T-helper 1 cell treated with Interleukin-12 subunit alpha and Interleukin-12 subunit beta and Interleukin-4 antibody, amounts not matched to agents 30 μg/mL and 1 μg/mL, for 36 hours (primary cell): ENCODE measurements around the gene TINCR.

Source experiments
- H3K27ac Mint-ChIP-seq: one replicate; pipeline ENCODE4 v1.8.0; 2021; ENCODE audit warnings: mild to moderate bottlenecking, mixed read lengths
- H3K27me3 Mint-ChIP-seq: one replicate; pipeline ENCODE4 v1.8.0; 2021; ENCODE audit warnings: low read depth, mixed read lengths
- H3K36me3 Mint-ChIP-seq: one replicate; pipeline ENCODE4 v1.8.0; 2021; ENCODE audit warnings: low read depth, mixed read lengths
- H3K4me1 Mint-ChIP-seq: one replicate; pipeline ENCODE4 v1.8.0; 2021; ENCODE audit warnings: low read depth, mixed read lengths
- H3K4me3 Mint-ChIP-seq: one replicate; pipeline ENCODE4 v1.8.0; 2021; ENCODE audit warnings: mild to moderate bottlenecking, moderate library complexity, mixed read lengths
- H3K9me3 Mint-ChIP-seq: one replicate; pipeline ENCODE4 v1.8.0; 2021; ENCODE audit warnings: mixed read lengths

TINCR gene

GRCh38 chr19:5593343-5594255, 25.8 kb upstream of the TINCR start:
- no peak overlapping the region for H3K4me3 Mint-ChIP-seq
- H3K36me3 Mint-ChIP-seq: peaks cover 40% of the 10 kb centered on the region
- peaks cover 6% of the 10 kb centered on the region for H3K4me1 Mint-ChIP-seq
- H3K27ac Mint-ChIP-seq: no peak overlapping the region
- H3K9me3 Mint-ChIP-seq: no peaks in the 10 kb centered on the region
- no peaks in the 10 kb centered on the region for H3K27me3 Mint-ChIP-seq

- no peak overlapping the region for H3K27ac Mint-ChIP-seq
- peaks cover 44% of the 10 kb centered on the region for H3K36me3 Mint-ChIP-seq
- H3K4me1 Mint-ChIP-seq: peaks cover 6% of the 10 kb centered on the region
Measured at GRCh38 chr19:5592531-5593342, 25.0 kb upstream of the TINCR start.

GRCh38 chr19:5591476-5591875, 23.7 kb upstream of the TINCR start:
- no peaks in the 10 kb centered on the region for H3K27me3 Mint-ChIP-seq
- H3K4me3 Mint-ChIP-seq: no peak overlapping the region
- peaks cover 42% of the 10 kb centered on the region for H3K36me3 Mint-ChIP-seq
- no peak overlapping the region for H3K27ac Mint-ChIP-seq
- H3K4me1 Mint-ChIP-seq: peaks cover 9% of the 10 kb centered on the region
- H3K9me3 Mint-ChIP-seq: no peaks in the 10 kb centered on the region

More at GRCh38 chr19:5592531-5593342, 25.0 kb upstream of the TINCR start:
- H3K9me3 Mint-ChIP-seq: no peaks in the 10 kb centered on the region
- H3K4me3 Mint-ChIP-seq: no peak overlapping the region
- no peaks in the 10 kb centered on the region for H3K27me3 Mint-ChIP-seq

- Mint-ChIP-seq H3K27me3 (no peaks in the 10 kb centered on the region), H3K4me1 (peaks cover 10% of the 10 kb centered on the region), H3K36me3 (peaks cover 39% of the 10 kb centered on the region), H3K4me3 (no peak overlapping the region), H3K9me3 (no peaks in the 10 kb centered on the region), H3K27ac (no peak overlapping the region)
Measured at GRCh38 chr19:5590865-5591154, 23.1 kb upstream of the TINCR start.

- H3K4me3 Mint-ChIP-seq: no peak overlapping the region
- no peaks in the 10 kb centered on the region for H3K27me3 Mint-ChIP-seq
- peaks cover 12% of the 10 kb centered on the region for H3K4me1 Mint-ChIP-seq
- no peaks in the 10 kb centered on the region for H3K9me3 Mint-ChIP-seq
- H3K27ac Mint-ChIP-seq: no peak overlapping the region
- H3K36me3 Mint-ChIP-seq: peaks cover 34% of the 10 kb centered on the region
Measured at GRCh38 chr19:5590151-5590864, 22.6 kb upstream of the TINCR start.

- Mint-ChIP-seq H3K36me3 (peaks cover 29% of the 10 kb centered on the region), H3K9me3 (no peaks in the 10 kb centered on the region), H3K4me1 (peaks cover 11% of the 10 kb centered on the region), H3K4me3 (no peak overlapping the region), H3K27ac (no peak overlapping the region), H3K27me3 (no peaks in the 10 kb centered on the region)
Measured at GRCh38 chr19:5588906-5589676, 21.3 kb upstream of the TINCR start.

- H3K4me1 Mint-ChIP-seq: peaks cover 11% of the 10 kb centered on the region
- H3K4me3 Mint-ChIP-seq: no peak overlapping the region
- no peaks in the 10 kb centered on the region for H3K9me3 Mint-ChIP-seq
- peaks cover 27% of the 10 kb centered on the region for H3K36me3 Mint-ChIP-seq
- no peak overlapping the region for H3K27ac Mint-ChIP-seq
- no peaks in the 10 kb centered on the region for H3K27me3 Mint-ChIP-seq
Measured at GRCh38 chr19:5588441-5588840, 20.7 kb upstream of the TINCR start.

- Mint-ChIP-seq H3K27me3 (no peaks in the 10 kb centered on the region), H3K27ac (no peak overlapping the region), H3K36me3 (peaks cover 22% of the 10 kb centered on the region), H3K4me3 (no peak overlapping the region), H3K4me1 (peaks cover 11% of the 10 kb centered on the region), H3K9me3 (no peaks in the 10 kb centered on the region)
Measured at GRCh38 chr19:5587661-5588060, 19.9 kb upstream of the TINCR start.

GRCh38 chr19:5587071-5587455, 19.3 kb upstream of the TINCR start:
- no peaks in the 10 kb centered on the region for H3K9me3 Mint-ChIP-seq
- peaks cover 11% of the 10 kb centered on the region for H3K4me1 Mint-ChIP-seq
- peaks cover 18% of the 10 kb centered on the region for H3K36me3 Mint-ChIP-seq
- no peaks in the 10 kb centered on the region for H3K27me3 Mint-ChIP-seq
- H3K4me3 Mint-ChIP-seq: no peak overlapping the region
- no peak overlapping the region for H3K27ac Mint-ChIP-seq

- no peak overlapping the region for H3K4me3 Mint-ChIP-seq
- H3K36me3 Mint-ChIP-seq: peaks cover 14% of the 10 kb centered on the region
- no peaks in the 10 kb centered on the region for H3K27me3 Mint-ChIP-seq
- H3K9me3 Mint-ChIP-seq: no peaks in the 10 kb centered on the region
- peak overlapping the region; percentile 36 for H3K27ac Mint-ChIP-seq
- peaks cover 11% of the 10 kb centered on the region for H3K4me1 Mint-ChIP-seq
Measured at GRCh38 chr19:5586300-5587070, 18.7 kb upstream of the TINCR start.

GRCh38 chr19:5585461-5586299, 17.9 kb upstream of the TINCR start:
- no peaks in the 10 kb centered on the region for H3K9me3 Mint-ChIP-seq
- peaks cover 11% of the 10 kb centered on the region for H3K4me1 Mint-ChIP-seq
- H3K27ac Mint-ChIP-seq: peak overlapping the region; percentile 84
- peak overlapping the region; percentile 21 for H3K4me3 Mint-ChIP-seq
- no peaks in the 10 kb centered on the region for H3K27me3 Mint-ChIP-seq
- H3K36me3 Mint-ChIP-seq: peaks cover 12% of the 10 kb centered on the region

- Mint-ChIP-seq H3K4me3 (no peak overlapping the region), H3K9me3 (no peaks in the 10 kb centered on the region), H3K4me1 (peaks cover 6% of the 10 kb centered on the region), H3K36me3 (no peaks in the 10 kb centered on the region), H3K27me3 (no peaks in the 10 kb centered on the region), H3K27ac (no peak overlapping the region)
Measured at GRCh38 chr19:5580161-5580571, 12.4 kb upstream of the TINCR start.

- Mint-ChIP-seq H3K27me3 (no peaks in the 10 kb centered on the region), H3K4me3 (no peak overlapping the region), H3K9me3 (no peaks in the 10 kb centered on the region), H3K4me1 (peaks cover 6% of the 10 kb centered on the region), H3K36me3 (no peaks in the 10 kb centered on the region), H3K27ac (no peak overlapping the region)
Measured at GRCh38 chr19:5579697-5580096, 11.9 kb upstream of the TINCR start.
